Erythroblast (primary cell): ENCODE measurements around the gene BRWD1.
"Not testable (repeated sequence)": the region's sequence is repeated elsewhere in the genome, so short reads cannot be mapped to it uniquely, and the experiment has no call there.

Experiments used
- DNase-seq, 2 experiments: peaks; one replicate each; lab custom pipeline; 2025; lab: John Stamatoyannopoulos, UW
- GATA1 ChIP-seq: IDR thresholded peaks from 2 replicates; pipeline ENCODE4 v1.6.1; 2011; ENCODE audit warnings: low read depth, mild to moderate bottlenecking, control low read depth, low read length, moderate library complexity
- POLR2A ChIP-seq: IDR thresholded peaks from 2 replicates; pipeline ENCODE4 v1.6.1; 2011; ENCODE audit warnings: mild to moderate bottlenecking, low read length

BRWD1 gene

DNA sequence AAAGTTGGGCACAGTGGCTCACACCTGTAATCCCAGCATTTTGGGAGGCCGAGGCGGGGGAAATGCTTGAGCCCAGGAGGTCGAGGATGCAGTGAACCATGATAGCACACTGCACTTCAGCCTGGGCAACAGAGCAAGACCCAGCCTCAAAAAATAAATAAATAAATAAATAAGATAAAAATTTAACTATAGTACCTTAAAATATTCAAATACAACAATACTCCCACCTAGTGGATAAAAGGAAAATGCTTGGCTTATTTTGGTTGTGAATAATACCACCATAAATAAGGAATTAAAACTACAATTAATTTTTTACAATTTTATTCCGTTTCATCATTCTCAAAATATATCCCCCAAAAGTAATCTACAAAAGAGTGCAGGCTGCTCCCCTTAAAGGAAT is 138.3 kb downstream of the BRWD1 start:
- TF ChIP-seq POLR2A, result no peak
- no peak for TF ChIP-seq GATA1
- DNase-seq, result peak; percentile 11 to 52

DNA sequence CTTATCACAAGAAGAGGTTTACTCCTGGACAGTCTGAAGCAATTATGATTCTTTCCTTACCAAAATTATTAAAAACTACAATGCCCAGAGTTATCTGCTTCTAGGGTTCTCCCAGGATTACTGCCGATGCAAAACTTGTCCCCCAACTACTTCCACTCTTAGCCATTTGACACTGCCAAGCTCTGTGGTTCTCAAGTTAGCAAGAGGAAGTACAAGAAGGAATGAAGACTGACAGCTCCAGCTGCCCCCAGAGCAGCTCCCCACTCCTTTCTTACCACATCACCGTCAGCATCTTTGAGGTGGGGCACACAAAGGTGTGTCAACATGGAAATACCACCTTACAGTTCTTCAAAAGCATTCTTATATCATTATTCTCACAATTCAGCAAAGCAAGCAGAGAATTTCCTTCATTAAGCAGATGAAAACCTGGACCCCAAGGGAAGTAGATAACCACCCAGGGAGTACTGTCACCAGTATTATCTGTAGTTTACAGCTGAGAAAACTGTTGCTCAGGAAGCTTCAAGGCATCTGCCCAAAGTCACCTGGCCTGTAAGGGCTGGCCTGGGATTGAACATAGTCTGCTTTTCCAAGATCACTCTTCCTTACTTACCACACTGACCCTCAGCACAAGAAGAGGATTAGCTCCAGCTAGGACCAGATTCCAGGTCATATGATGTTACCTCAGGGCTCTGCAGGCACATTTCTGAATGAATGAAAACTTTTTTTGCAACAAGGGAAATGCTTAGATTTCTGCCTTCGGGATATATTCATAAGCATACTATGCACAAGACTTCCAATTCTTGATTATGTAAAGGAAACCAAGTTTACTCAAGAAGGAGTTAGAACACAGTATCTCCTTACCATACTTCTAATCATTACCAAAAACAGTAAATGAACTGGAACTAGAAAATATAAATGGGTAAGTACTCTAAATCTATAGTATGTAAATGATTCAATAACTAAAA is 139.4 kb downstream of the BRWD1 start:
- DNase-seq, result peak in 1 of 2 experiments; percentile 20
- TF ChIP-seq GATA1 (no peak), POLR2A (no peak)

DNA sequence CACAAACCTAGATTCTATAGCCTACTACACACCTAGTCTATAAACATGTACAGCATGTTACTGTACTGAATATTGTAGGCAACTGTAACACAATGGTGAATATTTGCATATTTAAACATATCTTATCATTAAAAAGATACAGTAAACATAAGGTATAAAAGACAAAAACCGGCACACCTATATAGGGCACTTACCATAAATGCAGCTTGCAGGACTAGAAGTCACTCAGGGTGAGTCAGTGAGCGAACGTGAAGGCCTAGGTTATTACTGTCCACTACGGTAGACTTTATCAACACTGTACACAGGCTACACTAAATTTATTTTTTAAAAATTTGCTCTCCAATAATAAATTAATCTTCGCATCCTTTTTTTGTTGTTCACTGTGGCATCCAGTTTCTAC is 143.5 kb downstream of the BRWD1 start:
- DNase-seq, result no peak

DNA sequence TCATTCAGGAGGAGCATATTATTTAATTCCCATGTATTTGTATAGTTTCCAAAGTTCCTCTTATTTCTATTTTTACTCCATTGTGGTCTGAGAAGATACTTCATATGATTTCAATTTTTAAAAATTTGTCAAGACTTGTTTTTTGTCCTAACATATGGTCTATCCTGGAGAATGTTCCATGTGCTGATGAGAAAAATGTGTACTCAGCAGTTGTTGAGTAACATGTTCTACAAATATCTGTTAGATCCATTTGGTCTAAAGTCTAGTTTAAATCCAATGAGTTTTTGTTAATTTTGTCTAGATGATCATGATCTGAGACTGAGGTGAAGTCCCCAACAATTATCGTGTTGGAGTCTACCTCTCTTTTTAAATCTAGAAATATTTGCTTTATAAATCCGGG is 144.6 kb downstream of the BRWD1 start:
- TF ChIP-seq POLR2A (no peak), GATA1 (no peak)
- no peak for DNase-seq

More for the DNA sequence above, 143.5 kb downstream of the BRWD1 start:
- no peak for TF ChIP-seq GATA1
- TF ChIP-seq POLR2A, result no peak

DNA sequence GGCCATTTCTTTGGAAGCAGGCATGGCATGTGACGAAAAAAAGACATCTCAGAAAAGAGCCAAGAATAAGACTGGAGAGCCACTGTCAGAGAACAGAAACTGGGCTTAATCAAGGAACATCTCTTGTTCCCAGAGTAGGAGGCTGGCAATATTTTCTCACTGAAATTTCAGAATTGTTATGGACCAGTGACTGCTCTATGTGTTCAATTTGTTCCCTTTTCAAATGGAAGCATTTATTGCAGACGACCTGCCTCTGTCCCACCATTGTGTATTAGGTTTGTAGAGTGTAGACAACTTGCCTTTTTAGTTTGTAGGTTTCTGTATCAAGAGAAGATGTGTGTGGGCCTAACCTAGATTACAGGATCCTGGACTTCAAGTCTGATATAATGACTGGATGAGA is 148.9 kb downstream of the BRWD1 start:
- DNase-seq, result no peak
- TF ChIP-seq GATA1, result no peak
- TF ChIP-seq POLR2A, result no peak

DNA sequence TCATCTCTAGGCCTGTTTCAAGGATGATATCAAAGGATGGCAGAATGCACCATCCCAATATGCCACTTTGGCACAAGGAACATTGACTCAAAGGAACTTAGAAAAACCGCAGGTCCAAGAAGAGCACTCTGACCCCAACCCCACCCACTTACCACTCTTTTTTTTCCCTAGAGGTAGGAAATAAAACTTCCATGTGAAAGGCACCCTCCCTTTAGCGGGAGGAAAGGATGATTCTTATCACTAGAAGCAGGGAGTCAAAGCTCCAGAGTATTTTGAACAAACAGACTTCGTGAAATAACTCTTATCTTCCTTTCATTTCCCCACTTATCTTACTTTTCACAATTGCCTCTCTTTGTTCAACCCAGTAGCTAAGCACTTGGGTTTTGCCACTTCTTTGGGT is 152.4 kb downstream of the BRWD1 start:
- no peak for DNase-seq
- TF ChIP-seq GATA1 (no peak), POLR2A (no peak)

DNA sequence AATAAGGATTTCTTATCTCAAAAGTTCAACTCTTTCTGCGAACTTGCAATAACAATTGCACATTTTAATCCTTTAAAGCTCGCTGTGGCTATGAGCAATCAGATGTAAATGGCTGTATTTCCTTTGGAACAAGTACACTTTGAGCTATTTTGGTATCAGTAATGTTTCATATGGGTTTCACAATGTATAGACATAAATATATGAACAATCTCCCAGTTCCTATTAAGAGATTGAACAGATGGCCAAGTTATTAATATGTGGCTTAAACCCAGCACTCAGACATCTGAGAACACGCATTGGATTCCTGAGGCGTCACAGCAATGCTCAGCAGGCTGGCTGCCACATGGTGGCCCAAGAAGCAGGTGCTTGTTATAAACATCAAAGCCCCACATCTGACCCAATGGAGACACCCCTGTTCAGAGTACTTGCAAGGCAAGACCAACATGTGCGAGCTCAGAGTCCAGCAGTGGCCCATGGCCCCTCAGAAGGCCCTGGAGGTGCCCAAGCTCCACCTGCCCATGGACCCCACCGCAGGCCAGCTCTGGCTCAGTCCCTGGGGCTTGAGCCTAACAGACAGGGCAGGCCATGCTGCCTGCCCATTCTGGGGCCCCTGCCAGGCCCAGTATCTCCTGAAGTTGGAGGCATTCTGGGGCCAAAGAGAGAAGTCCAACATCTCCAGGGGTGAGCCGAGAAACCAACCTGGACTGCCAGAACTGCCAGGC is 153.9 kb downstream of the BRWD1 start:
- TF ChIP-seq GATA1, result no peak
- TF ChIP-seq POLR2A, result no peak
- no peak for DNase-seq

DNA sequence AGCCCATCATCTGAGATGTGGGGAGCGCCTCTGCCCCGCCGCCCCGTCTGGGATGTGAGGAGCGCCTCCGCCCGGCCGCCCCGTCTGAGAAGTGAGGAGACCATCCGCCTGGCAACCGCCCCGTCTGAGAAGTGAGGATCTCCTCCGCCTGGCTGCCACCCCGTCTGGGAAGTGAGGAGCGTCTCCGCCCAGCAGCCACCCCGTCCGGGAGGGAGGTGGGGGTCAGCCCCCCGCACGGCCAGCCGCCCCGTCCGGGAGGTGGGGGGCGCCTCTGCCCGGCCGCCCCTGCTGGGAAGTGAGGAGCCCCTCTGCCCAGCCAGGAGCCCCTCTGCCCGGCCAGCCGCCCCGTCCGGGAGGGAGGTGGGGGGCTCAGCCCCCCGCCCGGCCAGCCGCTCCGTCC is 156.2 kb downstream of the BRWD1 start:
- DNase-seq, result not testable (repeated sequence)

DNA sequence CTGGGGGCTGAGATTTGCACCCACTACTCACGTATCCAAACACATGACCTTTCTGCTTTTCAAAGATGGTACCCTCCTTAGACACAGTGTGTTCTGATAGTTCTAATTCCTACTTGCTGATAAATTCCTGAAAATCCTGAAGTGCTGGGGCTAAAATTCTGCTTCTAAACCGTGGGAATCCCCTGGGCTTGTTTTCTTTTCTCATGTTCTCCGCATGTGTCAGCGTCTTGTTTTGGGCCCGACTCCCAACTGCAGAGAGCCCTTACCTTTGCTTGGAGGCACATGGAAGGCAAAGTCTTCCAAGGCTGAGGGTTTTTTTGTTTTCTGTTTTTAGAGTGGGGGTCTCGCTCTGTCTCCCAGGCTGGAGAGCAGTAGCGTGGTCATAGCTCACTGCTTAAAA is 157.4 kb downstream of the BRWD1 start:
- TF ChIP-seq POLR2A, result no peak
- no peak for DNase-seq

DNA sequence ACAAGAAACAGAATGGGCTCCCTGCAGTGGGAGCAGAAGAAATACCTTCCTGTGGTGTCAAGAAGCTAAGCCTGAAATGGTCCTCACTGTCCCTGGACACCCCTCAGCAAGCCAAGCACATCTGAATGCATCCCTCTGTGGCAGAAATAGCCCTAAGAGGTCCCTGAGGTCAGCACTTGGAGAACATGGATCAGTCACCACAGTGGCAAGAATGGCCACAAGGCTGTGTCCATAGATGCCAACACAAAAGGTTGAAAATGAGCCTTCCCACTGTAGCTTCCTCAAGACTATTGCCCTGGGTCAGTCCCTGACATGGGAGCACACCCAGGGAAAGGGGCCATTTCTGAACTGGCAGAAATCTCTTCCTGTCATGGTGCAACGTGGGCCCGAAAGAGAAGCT is 157.9 kb downstream of the BRWD1 start:
- no peak for DNase-seq
- TF ChIP-seq POLR2A (no peak), GATA1 (no peak)

DNA sequence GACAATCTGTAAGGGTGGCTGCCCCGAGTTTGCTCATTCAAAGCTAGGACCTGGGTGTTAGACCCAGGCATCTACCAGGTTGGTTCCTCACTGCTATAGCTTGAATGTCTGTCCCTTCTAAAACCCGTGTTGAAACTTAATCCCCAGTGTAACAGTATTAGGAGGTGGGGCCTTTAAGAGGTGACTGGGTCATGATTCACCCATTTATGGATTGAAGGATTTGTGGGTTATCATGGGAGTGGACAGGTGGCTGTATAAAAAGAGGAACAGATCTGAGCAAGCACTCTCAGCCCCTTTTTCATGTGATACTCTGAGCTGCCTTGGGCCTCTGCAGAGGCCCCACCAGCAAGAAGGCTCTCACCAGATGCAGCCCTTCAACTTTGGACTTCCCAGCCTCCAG is 159.6 kb downstream of the BRWD1 start:
- DNase-seq, result no peak

DNA sequence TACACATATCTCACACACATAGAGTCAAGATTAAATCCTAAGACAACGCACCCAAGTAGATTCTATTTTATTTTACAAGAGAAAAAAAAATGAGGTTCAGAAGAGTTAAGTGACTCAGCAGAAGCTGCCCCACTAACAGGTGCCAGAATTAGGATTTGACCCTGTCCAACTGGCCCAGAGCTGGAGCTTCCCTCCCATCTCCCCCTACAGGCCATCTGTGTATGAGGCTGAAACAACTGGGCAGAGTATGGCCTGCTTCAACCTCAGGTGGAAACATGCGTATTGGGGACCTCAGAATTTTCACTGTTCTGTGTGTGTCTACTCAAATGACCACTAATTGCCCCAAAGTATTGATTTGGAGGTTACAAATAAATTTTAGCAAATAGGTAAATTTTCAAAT is 160.1 kb downstream of the BRWD1 start:
- DNase-seq, result peak; percentile 30 to 38
- TF ChIP-seq GATA1 (no peak), POLR2A (no peak)

More for the DNA sequence above, 159.6 kb downstream of the BRWD1 start:
- TF ChIP-seq GATA1, result no peak
- no peak for TF ChIP-seq POLR2A

DNA sequence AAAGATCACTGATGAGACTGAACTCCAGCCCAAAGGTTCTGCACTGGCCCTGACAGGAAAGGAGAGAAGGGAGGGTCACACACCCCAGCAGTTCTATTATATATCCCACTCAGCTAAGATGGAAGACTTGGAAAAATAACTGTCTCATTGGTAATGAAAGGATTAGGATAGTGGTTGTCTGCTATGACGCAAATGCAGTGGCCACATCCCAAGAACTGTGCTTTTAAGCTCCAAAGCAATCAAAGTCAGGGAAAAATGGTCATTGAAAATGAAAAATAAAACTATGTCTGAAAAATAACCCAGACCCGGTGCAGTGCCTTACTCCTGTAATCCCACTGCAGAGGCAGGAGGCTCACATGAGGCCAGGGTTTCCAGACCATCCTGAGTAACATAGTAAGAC is 161.2 kb downstream of the BRWD1 start:
- TF ChIP-seq GATA1 (no peak), POLR2A (no peak)
- DNase-seq, result no peak

DNA sequence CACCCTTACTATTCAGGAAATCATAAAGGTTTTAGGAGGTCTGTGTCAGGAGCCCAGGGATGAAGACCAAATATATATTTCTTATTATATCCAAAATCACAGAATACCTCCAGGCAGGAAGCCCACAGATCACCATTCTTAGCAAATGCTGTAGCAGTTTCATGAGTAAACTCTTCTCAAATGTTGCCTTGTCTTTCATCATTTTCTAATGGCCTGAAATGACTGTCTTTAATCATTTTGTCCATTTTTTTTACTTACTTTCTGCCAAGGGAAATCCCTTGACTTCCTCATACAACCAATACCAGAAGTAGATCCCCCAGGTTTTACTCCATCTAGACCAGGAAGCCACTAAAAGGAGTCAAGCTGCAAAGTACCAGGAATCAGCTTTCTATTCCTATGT is 162.6 kb downstream of the BRWD1 start:
- TF ChIP-seq POLR2A (no peak), GATA1 (no peak)

More for the DNA sequence above, 162.6 kb downstream of the BRWD1 start:
- DNase-seq, result no peak
